Muscle of leg (tissue), 11 donors: ENCODE measurements around the gene ASPHD2. TPM values are rescaled to one million over a fixed set of nuclear protein-coding genes. Genes with fewer than 3 reads are reported as not detected.
A peak's percentile ranks its signal among the peaks of the same experiment; 100 is the strongest.

Experiments used
- DNase-seq: peaks from one replicate; pipeline ENCODE4 v3.0.0; 2013
- H3K27ac ChIP-seq: one replicate; pipeline ENCODE4 v1.5.1; 2013; ENCODE audit warnings: mild to moderate bottlenecking, low read length, control low read depth
- H3K27me3 ChIP-seq: one replicate; pipeline ENCODE4 v1.6.1; 2013; ENCODE audit warnings: low read length; ENCODE audit not compliant: control insufficient read depth, insufficient read depth
- H3K36me3 ChIP-seq: one replicate; pipeline ENCODE4 v1.6.1; 2013; ENCODE audit warnings: low read length; ENCODE audit not compliant: control insufficient read depth, insufficient read depth
- H3K4me1 ChIP-seq: one replicate; pipeline ENCODE4 v1.6.1; 2013; ENCODE audit warnings: low read length; ENCODE audit not compliant: control insufficient read depth, insufficient read depth
- H3K4me3 ChIP-seq: one replicate; pipeline ENCODE4 v1.5.1; 2013; ENCODE audit warnings: low read length, control low read depth
- H3K9me3 ChIP-seq: replicated peaks from 2 replicates; pipeline ENCODE4 v1.6.1; 2013; ENCODE audit warnings: low read depth, low read length; ENCODE audit not compliant: control insufficient read depth
- WGBS: methylation state at CpG from one replicate; pipeline ENCODE4 v1.1.5; 2013; ENCODE audit warnings: missing lambda C conversion rate; ENCODE audit not compliant: insufficient coverage; 5-methylcytosine and 5-hydroxymethylcytosine counted together
- polyA plus RNA-seq, 8 donors: library from polyadenylated mRNA; unstranded; fragments of 120-200 nt; gene quantifications; one replicate each; pipeline versions ENCODE4 v1.2.1 to v1.2.3, GENCODE V29; 2013; ENCODE audit warnings: inconsistent platforms in 1 of 8, low replicate concordance in 1 of 8; ENCODE audit not compliant: insufficient read length in 8 of 8, insufficient read depth in 1 of 8
- total RNA-seq: library from RNA; stranded (reverse); fragments of 120-200 nt; gene quantifications from one replicate; pipeline ENCODE4 v1.2.4, GENCODE V29; 2013

The ASPHD2 gene
- total and polyA plus RNA-seq, 9 donors = 0.84 to 2.1 (median 1.5) TPM

GRCh38 chr22:26457661-26458272 lies 28.7 kb downstream of the ASPHD2 start:
- 97% methylated on average over 24 of the region's 26 CpGs for WGBS
- DNase-seq = no peak
- H3K27me3 ChIP-seq = no peaks in the 10 kb centered on the region
- H3K4me3 ChIP-seq = no peak overlapping the region
- no peaks in the 10 kb centered on the region for H3K9me3 ChIP-seq
- H3K4me1 ChIP-seq = peaks cover 9% of the 10 kb centered on the region
- H3K27ac ChIP-seq = no peak overlapping the region
- H3K36me3 ChIP-seq = peaks cover 58% of the 10 kb centered on the region

GRCh38 chr22:26460202-26460601 lies 31.1 kb downstream of the ASPHD2 start:
- Histone ChIP-seq H3K27ac (no peak overlapping the region), H3K27me3 (no peaks in the 10 kb centered on the region), H3K4me1 (peaks cover 10% of the 10 kb centered on the region), H3K36me3 (peaks cover 71% of the 10 kb centered on the region), H3K4me3 (no peak overlapping the region), H3K9me3 (no peaks in the 10 kb centered on the region)
- WGBS = 83% methylated on average over 4 of the region's 6 CpGs
- DNase-seq = no peak

- Histone ChIP-seq H3K27ac (no peak overlapping the region), H3K4me1 (peaks cover 13% of the 10 kb centered on the region), H3K9me3 (no peaks in the 10 kb centered on the region), H3K4me3 (no peak overlapping the region), H3K27me3 (no peaks in the 10 kb centered on the region), H3K36me3 (peaks cover 77% of the 10 kb centered on the region)
- 0% methylated on average over 1 of the region's 3 CpGs for WGBS
- peak; percentile 54 for DNase-seq
These were observed 32.2 kb downstream of the ASPHD2 start for GRCh38 chr22:26461188-26461810.

GRCh38 chr22:26462051-26462450 lies 33.0 kb downstream of the ASPHD2 start:
- Histone ChIP-seq H3K36me3 (peaks cover 74% of the 10 kb centered on the region), H3K9me3 (no peaks in the 10 kb centered on the region), H3K27me3 (no peaks in the 10 kb centered on the region), H3K4me3 (no peak overlapping the region), H3K27ac (no peak overlapping the region), H3K4me1 (peaks cover 13% of the 10 kb centered on the region)
- 83% methylated on average over 1 of the region's 5 CpGs for WGBS
- no peak for DNase-seq

GRCh38 chr22:26462641-26463040 lies 33.6 kb downstream of the ASPHD2 start:
- WGBS = 100% methylated on average over 1 of the region's 3 CpGs
- DNase-seq = no peak
- H3K4me1 ChIP-seq = peaks cover 13% of the 10 kb centered on the region
- no peak overlapping the region for H3K4me3 ChIP-seq
- H3K9me3 ChIP-seq = no peaks in the 10 kb centered on the region
- H3K27me3 ChIP-seq = no peaks in the 10 kb centered on the region
- no peak overlapping the region for H3K27ac ChIP-seq
- H3K36me3 ChIP-seq = peaks cover 71% of the 10 kb centered on the region

GRCh38 chr22:26463101-26463661 lies 34.1 kb downstream of the ASPHD2 start:
- peaks cover 69% of the 10 kb centered on the region for H3K36me3 ChIP-seq
- H3K4me1 ChIP-seq = peaks cover 13% of the 10 kb centered on the region
- H3K9me3 ChIP-seq = no peaks in the 10 kb centered on the region
- no peaks in the 10 kb centered on the region for H3K27me3 ChIP-seq
- no peak overlapping the region for H3K27ac ChIP-seq
- H3K4me3 ChIP-seq = no peak overlapping the region
- 27% methylated on average over 7 of the region's 10 CpGs for WGBS
- peak; percentile 68 for DNase-seq

GRCh38 chr22:26463688-26464087 lies 34.6 kb downstream of the ASPHD2 start:
- Histone ChIP-seq H3K27ac (no peak overlapping the region), H3K4me1 (peaks cover 13% of the 10 kb centered on the region), H3K9me3 (no peaks in the 10 kb centered on the region), H3K36me3 (peaks cover 71% of the 10 kb centered on the region), H3K4me3 (no peak overlapping the region), H3K27me3 (no peaks in the 10 kb centered on the region)
- WGBS = 56% methylated on average over 5 of the region's 9 CpGs
- no peak for DNase-seq

GRCh38 chr22:26464312-26464711 lies 35.3 kb downstream of the ASPHD2 start:
- peak; percentile 57 for DNase-seq
- H3K9me3 ChIP-seq = no peaks in the 10 kb centered on the region
- WGBS = 44% methylated on average over 7 of the region's 7 CpGs
- peaks cover 74% of the 10 kb centered on the region for H3K36me3 ChIP-seq
- no peak overlapping the region for H3K4me3 ChIP-seq
- no peak overlapping the region for H3K27ac ChIP-seq
- H3K27me3 ChIP-seq = no peaks in the 10 kb centered on the region
- H3K4me1 ChIP-seq = peaks cover 13% of the 10 kb centered on the region

- Histone ChIP-seq H3K27me3 (no peaks in the 10 kb centered on the region), H3K27ac (no peak overlapping the region), H3K36me3 (peaks cover 82% of the 10 kb centered on the region), H3K9me3 (no peaks in the 10 kb centered on the region), H3K4me3 (no peak overlapping the region), H3K4me1 (peaks cover 13% of the 10 kb centered on the region)
- DNase-seq = no peak
- WGBS = 77% methylated on average over 3 of the region's 5 CpGs
These were observed 37.1 kb downstream of the ASPHD2 start for GRCh38 chr22:26466196-26466595.

GRCh38 chr22:26470807-26471206 lies 41.7 kb downstream of the ASPHD2 start:
- Histone ChIP-seq H3K4me3 (no peak overlapping the region), H3K9me3 (no peaks in the 10 kb centered on the region), H3K4me1 (no peaks in the 10 kb centered on the region), H3K36me3 (peaks cover 64% of the 10 kb centered on the region), H3K27ac (no peak overlapping the region), H3K27me3 (no peaks in the 10 kb centered on the region)
- DNase-seq = no peak
- no CpG with 5 or more reads among the region's 2 CpGs for WGBS
